H1 (cell line): Measurements from ENCODE around the gene FSTL4. TPM values are rescaled to one million over a fixed set of nuclear protein-coding genes. Genes with fewer than 3 reads are reported as not detected.

Source experiments
- CTCF ChIA-PET: fragments of 300-600 bp; sonication (Branson Sonifier 250); formaldehyde crosslinking; loops from one replicate; lab custom pipeline; 2021; ENCODE audit not compliant: partially characterized antibody; lab: Charles Lee
- POLR2A ChIA-PET: fragments of 300-600 bp; sonication (Branson Sonifier 250); formaldehyde crosslinking; loops from one replicate; lab custom pipeline; 2021; ENCODE audit warnings: inconsistent platforms; ENCODE audit not compliant: partially characterized antibody; lab: Charles Lee
- DNase-seq, 2 experiments: peaks; one replicate each; pipeline versions ENCODE4 v3.0.0 to v3.0.0-alpha.2; 2010 to 2022; ENCODE audit warnings: low spot score in 2 of 2, low read depth in 1 of 2, mixed read lengths in 1 of 2
- FAIRE-seq: peaks from 2 replicates; lab custom pipeline; 2011; peaks lifted over from hg19 to GRCh38; lab: Jason Lieb, UNC
- H2AFZ ChIP-seq: 2 replicates; pipeline ENCODE4 v1.8.1; 2012; ENCODE audit warnings: low read length, inconsistent platforms
- H2AK5ac ChIP-seq: 2 replicates; pipeline ENCODE4 v1.6.1; 2013; ENCODE audit warnings: low read depth, low read length
- H2BK120ac ChIP-seq: replicated peaks from 2 replicates; pipeline ENCODE3; 2013; ENCODE audit warnings: low read depth, low read length, inconsistent platforms
- H2BK12ac ChIP-seq: 2 replicates; pipeline ENCODE4 v1.6.1; 2013; ENCODE audit warnings: low read depth, low read length
- H2BK15ac ChIP-seq: 2 replicates; pipeline ENCODE4 v1.6.1; 2013; ENCODE audit warnings: low read length
- H2BK20ac ChIP-seq: 2 replicates; pipeline ENCODE4 v1.6.1; 2013; ENCODE audit warnings: low read length
- H2BK5ac ChIP-seq: 2 replicates; pipeline ENCODE4 v1.6.1; 2013; ENCODE audit warnings: low read depth, low read length
- H3K14ac ChIP-seq: 2 replicates; pipeline ENCODE4 v1.6.1; 2013; ENCODE audit warnings: inconsistent platforms; ENCODE audit not compliant: insufficient read length
- H3K18ac ChIP-seq: 2 replicates; pipeline ENCODE4 v1.6.1; 2013; ENCODE audit warnings: low read length; ENCODE audit errors: extremely low read depth
- H3K23ac ChIP-seq: 2 replicates; pipeline ENCODE4 v1.6.1; 2013; ENCODE audit warnings: inconsistent platforms; ENCODE audit not compliant: insufficient read length
- H3K23me2 ChIP-seq: 2 replicates; pipeline ENCODE4 v1.6.1; 2013; ENCODE audit warnings: low read depth, low read length
- H3K27ac ChIP-seq: 2 replicates; pipeline ENCODE4 v1.6.1; 2011; ENCODE audit warnings: low read depth, low read length, inconsistent platforms
- H3K27me3 ChIP-seq, 4 experiments: replicated peaks in 1 of 4; 1 replicate in 1 of 4; 2 replicates in 3 of 4; pipeline versions ENCODE4 v1.6.1 to v1.8.1; 2011 to 2013; ENCODE audit warnings: low read length in 3 of 4, mild to moderate bottlenecking in 3 of 4, inconsistent platforms in 2 of 4, mixed read lengths in 2 of 4, moderate library complexity in 1 of 4; ENCODE audit not compliant: control insufficient read depth in 3 of 4, insufficient read depth in 3 of 4; ENCODE audit errors: extremely low read depth in 1 of 4
- H3K36me3 ChIP-seq, 4 experiments: 2 replicates each; pipeline versions ENCODE4 v1.6.1 to v1.8.1; 2011 to 2013; ENCODE audit warnings: mild to moderate bottlenecking in 4 of 4, low read length in 3 of 4, moderate library complexity in 2 of 4, control low read depth in 1 of 4, inconsistent platforms in 1 of 4; ENCODE audit not compliant: insufficient read depth in 4 of 4, control insufficient read depth in 2 of 4
- H3K4ac ChIP-seq: replicated peaks from 2 replicates; pipeline ENCODE3; 2013; ENCODE audit warnings: low read length, low read depth, mixed read lengths, inconsistent platforms; ENCODE audit not compliant: insufficient read length
- H3K4me1 ChIP-seq, 4 experiments: replicated peaks in 1 of 4; 1 replicate in 1 of 4; 2 replicates in 3 of 4; pipeline versions ENCODE4 v1.6.1 to v1.8.1; 2011 to 2013; ENCODE audit warnings: low read length in 3 of 4, inconsistent platforms in 2 of 4, mixed read lengths in 1 of 4; ENCODE audit not compliant: insufficient read depth in 4 of 4, control insufficient read depth in 3 of 4
- H3K4me2 ChIP-seq, 2 experiments: 2 replicates each; pipeline versions ENCODE4 v1.6.1 to v1.8.1; 2011 to 2013; ENCODE audit warnings: low read depth in 2 of 2, low read length in 2 of 2, control low read depth in 1 of 2, inconsistent platforms in 1 of 2, mild to moderate bottlenecking in 1 of 2; ENCODE audit not compliant: insufficient read depth in 1 of 2
- H3K4me3 ChIP-seq, 4 experiments: fragments of 200-600, 300-600 bp in 1 of 4; sonication (generic), shearing (Covaris generic), sonication (Bioruptor Twin) in 1 of 4; 2 replicates each; pipeline versions ENCODE4 v1.5.1 to v1.8.1; 2011 to 2016; ENCODE audit warnings: low read length in 4 of 4, low read depth in 3 of 4, control low read depth in 2 of 4, inconsistent platforms in 2 of 4, mild to moderate bottlenecking in 2 of 4, mixed read lengths in 1 of 4, moderate library complexity in 1 of 4; ENCODE audit not compliant: insufficient read depth in 2 of 4; ENCODE audit errors: extremely low read depth in 1 of 4
- H3K56ac ChIP-seq: replicated peaks from 2 replicates; pipeline ENCODE3; 2013; ENCODE audit warnings: low read depth, mild to moderate bottlenecking, mixed read lengths, low read length, inconsistent platforms; ENCODE audit not compliant: insufficient read length
- H3K79me1 ChIP-seq: 2 replicates; pipeline ENCODE4 v1.6.1; 2013; ENCODE audit warnings: low read depth, low read length, control low read depth
- H3K79me2 ChIP-seq, 2 experiments: 2 replicates each; pipeline versions ENCODE4 v1.6.1 to v1.8.1; 2012 to 2013; ENCODE audit warnings: low read length in 2 of 2, mild to moderate bottlenecking in 2 of 2, inconsistent platforms in 1 of 2; ENCODE audit not compliant: insufficient read depth in 2 of 2, control insufficient read depth in 1 of 2
- H3K9ac ChIP-seq, 4 experiments: replicated peaks in 1 of 4; 1 replicate in 1 of 4; 2 replicates in 3 of 4; pipeline versions ENCODE4 v1.6.1 to v1.8.1; 2011 to 2013; ENCODE audit warnings: low read depth in 3 of 4, low read length in 3 of 4, control low read depth in 2 of 4, mild to moderate bottlenecking in 2 of 4, moderate library complexity in 2 of 4, inconsistent platforms in 1 of 4; ENCODE audit errors: extremely low read depth in 1 of 4
- H3K9me3 ChIP-seq, 2 experiments: 2 replicates each; pipeline versions ENCODE4 v1.6.1 to v1.8.1; 2012 to 2013; ENCODE audit warnings: mild to moderate bottlenecking in 2 of 2, moderate library complexity in 2 of 2, control low read depth in 1 of 2, inconsistent platforms in 1 of 2, low read depth in 1 of 2, low read length in 1 of 2, mixed read lengths in 1 of 2; ENCODE audit not compliant: insufficient read depth in 2 of 2
- H4K20me1 ChIP-seq, 2 experiments: replicated peaks in 1 of 2; 2 replicates each; pipeline versions ENCODE3 to v1.8.1; 2011 to 2013; ENCODE audit warnings: inconsistent platforms in 2 of 2, low read length in 2 of 2, mild to moderate bottlenecking in 1 of 2; ENCODE audit not compliant: insufficient read depth in 2 of 2, control insufficient read depth in 1 of 2
- H4K5ac ChIP-seq: 2 replicates; pipeline ENCODE4 v1.6.1; 2013; ENCODE audit warnings: low read length, low read depth, mixed read lengths, inconsistent platforms; ENCODE audit not compliant: insufficient read length
- H4K8ac ChIP-seq: 2 replicates; pipeline ENCODE4 v1.8.0; 2013; ENCODE audit warnings: mild to moderate bottlenecking, moderate library complexity, low read length, inconsistent platforms; ENCODE audit not compliant: insufficient read depth; ENCODE audit errors: extremely low read depth
- H4K91ac ChIP-seq: replicated peaks from 2 replicates; pipeline ENCODE3; 2013; ENCODE audit warnings: low read length, mixed read lengths, inconsistent platforms; ENCODE audit not compliant: insufficient read length
- BACH1 ChIP-seq: IDR thresholded peaks from 2 replicates; pipeline ENCODE4 v1.6.1; 2012; ENCODE audit warnings: low read length, improper control_type of control experiment
- BCL11A ChIP-seq, 2 experiments: IDR thresholded peaks; one replicate each; pipeline ENCODE4 v1.6.1; 2011; ENCODE audit warnings: low read depth in 2 of 2, low read length in 2 of 2, mild to moderate bottlenecking in 2 of 2
- CTBP2 ChIP-seq: IDR thresholded peaks from 2 replicates; pipeline ENCODE4 v1.7.0; 2011; ENCODE audit warnings: borderline replicate concordance, mild to moderate bottlenecking, moderate library complexity, mixed read lengths, low read length; ENCODE audit not compliant: insufficient read depth, insufficient read length
- EGR1 ChIP-seq: IDR thresholded peaks from 2 replicates; pipeline ENCODE4 v1.6.1; 2011; ENCODE audit warnings: low read depth, low read length, borderline replicate concordance
- NRF1 ChIP-seq: IDR thresholded peaks from 2 replicates; pipeline ENCODE4 v1.6.1; 2011; ENCODE audit warnings: mild to moderate bottlenecking, low read depth, low read length, improper control_type of control experiment
- RXRA ChIP-seq: IDR thresholded peaks from 2 replicates; pipeline ENCODE4 v1.6.1; 2011; ENCODE audit warnings: low read depth, mild to moderate bottlenecking, low read length, moderate library complexity; ENCODE audit not compliant: insufficient read depth
- SP1 ChIP-seq: IDR thresholded peaks from 2 replicates; pipeline ENCODE4 v1.6.1; 2011; ENCODE audit warnings: low read depth, low read length
- TAF1 ChIP-seq: IDR thresholded peaks from 2 replicates; pipeline ENCODE4 v1.6.1; 2011; ENCODE audit warnings: mild to moderate bottlenecking, low read depth, low read length
- WGBS, 2 experiments: shearing (Covaris generic) in 1 of 2; methylation state at CpG; one replicate each; pipeline versions ENCODE4 v1.1.6 to v1.1.7; 2013 to 2015; ENCODE audit warnings: low lambda C conversion rate in 2 of 2, mixed read lengths in 2 of 2, inconsistent platforms in 1 of 2, low coverage in 1 of 2, missing lambda C conversion rate in 1 of 2; ENCODE audit not compliant: insufficient replicate concordance in 2 of 2, insufficient coverage in 1 of 2, insufficient read length in 1 of 2; ENCODE audit errors: extremely low coverage in 1 of 2, missing lambda C conversion rate in 1 of 2; 5-methylcytosine and 5-hydroxymethylcytosine counted together
- polyA plus RNA-seq, 7 experiments: library from polyadenylated mRNA; depleted of rRNA in 3 of 7; stranded (reverse) in 5 of 7; unstranded in 2 of 7; fragments of >200 nt in 5 of 7; fragments of 200-250 nt in 2 of 7; gene quantifications; 1 replicate in 5 of 7; 2 replicates in 1 of 7; 4 replicates in 1 of 7; pipeline versions ENCODE4 v1.2.1 to v1.2.3, GENCODE V29; 2011 to 2013; ENCODE audit warnings: missing spikeins in 2 of 7, mixed read lengths in 2 of 7
- total RNA-seq: library from RNA; stranded (reverse); fragmentation: NEBNext Ultra II Directional; extraction: Animal tissue kit (Norgen Biotek cat#: 25700); gene quantifications from 2 replicates; pipeline ENCODE4 v1.2.1, GENCODE V29; 2021
- TF ChIP-seq, protein P1 (sequence below): IDR thresholded peaks from 2 replicates; pipeline ENCODE4 v1.6.1; 2011; ENCODE audit warnings: low read length, improper control_type of control experiment

FSTL4 gene
- total and polyA plus RNA-seq, 2 of the 8 experiments (the other 6 are each of a cell fraction or from before 2014, with no cell fraction given): 3.1 to 4.1 TPM

DNA sequence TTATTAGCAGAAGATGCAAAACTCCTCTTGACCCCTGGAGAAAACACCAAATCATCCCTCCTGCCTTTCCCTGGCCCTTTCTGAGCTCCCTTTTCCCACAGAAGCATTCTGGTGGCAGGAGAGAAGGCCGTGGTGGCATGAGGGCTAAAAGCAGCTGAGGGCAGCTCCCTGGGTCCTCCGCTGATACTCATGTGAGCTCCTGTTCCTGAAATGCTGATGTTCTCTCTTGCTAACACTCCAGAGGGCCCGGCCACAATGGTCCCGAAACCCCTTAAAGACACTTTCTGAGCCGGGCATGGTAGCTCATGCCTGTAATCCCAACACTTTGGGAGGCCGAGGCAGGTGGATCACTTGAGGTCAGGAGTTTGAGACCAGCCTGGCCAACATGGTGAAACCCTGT lies 377.4 kb downstream of the FSTL4 start:
- Histone ChIP-seq H3K79me2 (no peaks in the 10 kb centered on the region), H2BK120ac (no peak overlapping the region), H3K56ac (no peak overlapping the region), H3K14ac (no peak overlapping the region), H2AFZ (no peak overlapping the region), H4K8ac (no peak overlapping the region), H3K27ac (no peak overlapping the region), H4K91ac (no peak overlapping the region), H3K4me2 (no peak overlapping the region), H4K20me1 (no peaks in the 10 kb centered on the region), H3K4me1 (peaks cover 0 to 4% (median 0%) of the 10 kb centered on the region in 4 experiments; a peak in 1 of 7 replicates), H2AK5ac (no peak overlapping the region), H3K9ac (no peak overlapping the region), H3K18ac (no peak overlapping the region), H2BK12ac (no peak overlapping the region), H2BK20ac (no peak overlapping the region), H3K27me3 (no peaks in the 10 kb centered on the region), H3K4me3 (no peak overlapping the region), H3K23me2 (no peaks in the 10 kb centered on the region), H3K9me3 (no peaks in the 10 kb centered on the region), H4K5ac (no peak overlapping the region), H3K4ac (no peak overlapping the region), H3K79me1 (no peaks in the 10 kb centered on the region; the same call in 1 of the 2 replicates), H2BK5ac (no peak overlapping the region), H2BK15ac (no peak overlapping the region), H3K23ac (no peak overlapping the region), H3K36me3 (no peaks in the 10 kb centered on the region; a peak in 1 of 8 replicates)
- no peak for DNase-seq
- TF ChIP-seq BCL11A (IDR thresholded peaks at IDR 0.05; ENCODE audit: low read depth in 2 of 2, low read length in 2 of 2): no peak
- TF ChIP-seq SP1: no peak
- no peak for TF ChIP-seq BACH1
- TF ChIP-seq CTBP2: no peak
- no peak for TF ChIP-seq EGR1
- no peak for TF ChIP-seq NRF1
- no peak for TF ChIP-seq RXRA
- TF ChIP-seq TAF1: no peak
- TF ChIP-seq, protein P1, sequence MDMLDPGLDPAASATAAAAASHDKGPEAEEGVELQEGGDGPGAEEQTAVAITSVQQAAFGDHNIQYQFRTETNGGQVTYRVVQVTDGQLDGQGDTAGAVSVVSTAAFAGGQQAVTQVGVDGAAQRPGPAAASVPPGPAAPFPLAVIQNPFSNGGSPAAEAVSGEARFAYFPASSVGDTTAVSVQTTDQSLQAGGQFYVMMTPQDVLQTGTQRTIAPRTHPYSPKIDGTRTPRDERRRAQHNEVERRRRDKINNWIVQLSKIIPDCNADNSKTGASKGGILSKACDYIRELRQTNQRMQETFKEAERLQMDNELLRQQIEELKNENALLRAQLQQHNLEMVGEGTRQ: no peak
- ChIA-PET CTCF (interaction anchor here (0.7 to 8.6 kb wide), 5 partner anchors 8 to 1300 kb away, joined by 3 to 65 read pairs (median 4); no protein-coding TSS in a partner anchor), POLR2A (no interaction called here)
- FAIRE-seq: no peak
- WGBS, 2 experiments: 89% methylated on average over 6 of the region's 6 CpGs; no CpG with 5 or more reads in 1 of the 2 experiments
